ENCODE measurements around the gene GPR3. TPM values are rescaled to one million over a fixed set of nuclear protein-coding genes. Genes with fewer than 3 reads are reported as not detected.

The GPR3 gene
- total and polyA plus RNA-seq, 4 donors, result 0.51 to 1.8 (median 0.94) TPM

DNA sequence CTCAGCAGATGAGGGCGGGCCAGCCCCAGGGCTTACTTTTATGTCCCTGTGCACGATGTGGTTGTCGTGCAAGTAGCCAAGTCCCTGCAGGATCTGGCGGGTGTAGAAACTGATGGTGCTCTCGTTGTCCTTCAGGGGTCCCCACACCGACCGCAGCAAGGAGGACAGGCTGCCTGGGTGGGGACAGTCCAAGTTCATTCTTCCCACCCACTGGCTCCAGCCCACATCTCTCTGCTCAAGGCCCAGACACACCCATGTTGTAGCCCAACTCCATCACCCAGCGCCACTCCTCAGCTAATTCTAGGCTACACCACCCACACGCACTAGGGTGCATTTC is 32.6 kb upstream of the GPR3 start:
- DNase-seq (no peak), ATAC-seq (ENCODE audit: insufficient read depth, low FRiP score) (no peak)
- no peak overlapping the region for H3K4me3 ChIP-seq
- WGBS, 2 donors, result 63 to 75% methylated on average over 9 of the region's 9 CpGs
- H3K4me1 ChIP-seq (ENCODE audit: control insufficient read depth in 5 of 5, insufficient read depth in 5 of 5, low read length in 5 of 5), result peaks cover 0 to 9% (median 2%) of the 10 kb centered on the region in 5 donors
- H3K36me3 ChIP-seq (ENCODE audit: control insufficient read depth in 4 of 4, insufficient read depth in 4 of 4, low read length in 4 of 4), result peaks cover 4 to 89% (median 5%) of the 10 kb centered on the region in 4 donors
- H3K27me3 ChIP-seq (ENCODE audit: control insufficient read depth in 3 of 3, insufficient read depth in 3 of 3, low read length in 2 of 3), result peaks cover 0 to 2% (median 0%) of the 10 kb centered on the region in 3 donors
- H3K9ac ChIP-seq (ENCODE audit: insufficient read depth in 1 of 2, low read length in 2 of 2), result no peak overlapping the region
- H3K27ac ChIP-seq (ENCODE audit: low read depth in 1 of 2, low read length in 1 of 2), result no peak overlapping the region
- TF ChIP-seq, protein P1, sequence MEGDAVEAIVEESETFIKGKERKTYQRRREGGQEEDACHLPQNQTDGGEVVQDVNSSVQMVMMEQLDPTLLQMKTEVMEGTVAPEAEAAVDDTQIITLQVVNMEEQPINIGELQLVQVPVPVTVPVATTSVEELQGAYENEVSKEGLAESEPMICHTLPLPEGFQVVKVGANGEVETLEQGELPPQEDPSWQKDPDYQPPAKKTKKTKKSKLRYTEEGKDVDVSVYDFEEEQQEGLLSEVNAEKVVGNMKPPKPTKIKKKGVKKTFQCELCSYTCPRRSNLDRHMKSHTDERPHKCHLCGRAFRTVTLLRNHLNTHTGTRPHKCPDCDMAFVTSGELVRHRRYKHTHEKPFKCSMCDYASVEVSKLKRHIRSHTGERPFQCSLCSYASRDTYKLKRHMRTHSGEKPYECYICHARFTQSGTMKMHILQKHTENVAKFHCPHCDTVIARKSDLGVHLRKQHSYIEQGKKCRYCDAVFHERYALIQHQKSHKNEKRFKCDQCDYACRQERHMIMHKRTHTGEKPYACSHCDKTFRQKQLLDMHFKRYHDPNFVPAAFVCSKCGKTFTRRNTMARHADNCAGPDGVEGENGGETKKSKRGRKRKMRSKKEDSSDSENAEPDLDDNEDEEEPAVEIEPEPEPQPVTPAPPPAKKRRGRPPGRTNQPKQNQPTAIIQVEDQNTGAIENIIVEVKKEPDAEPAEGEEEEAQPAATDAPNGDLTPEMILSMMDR (IDR thresholded peaks at IDR 0.05; ENCODE audit: control extremely low read depth, extremely low read depth), result no peak
- H3K9me3 ChIP-seq (ENCODE audit: control insufficient read depth in 4 of 4, insufficient read depth in 3 of 4, low read length in 3 of 4), result no peaks in the 10 kb centered on the region

DNA sequence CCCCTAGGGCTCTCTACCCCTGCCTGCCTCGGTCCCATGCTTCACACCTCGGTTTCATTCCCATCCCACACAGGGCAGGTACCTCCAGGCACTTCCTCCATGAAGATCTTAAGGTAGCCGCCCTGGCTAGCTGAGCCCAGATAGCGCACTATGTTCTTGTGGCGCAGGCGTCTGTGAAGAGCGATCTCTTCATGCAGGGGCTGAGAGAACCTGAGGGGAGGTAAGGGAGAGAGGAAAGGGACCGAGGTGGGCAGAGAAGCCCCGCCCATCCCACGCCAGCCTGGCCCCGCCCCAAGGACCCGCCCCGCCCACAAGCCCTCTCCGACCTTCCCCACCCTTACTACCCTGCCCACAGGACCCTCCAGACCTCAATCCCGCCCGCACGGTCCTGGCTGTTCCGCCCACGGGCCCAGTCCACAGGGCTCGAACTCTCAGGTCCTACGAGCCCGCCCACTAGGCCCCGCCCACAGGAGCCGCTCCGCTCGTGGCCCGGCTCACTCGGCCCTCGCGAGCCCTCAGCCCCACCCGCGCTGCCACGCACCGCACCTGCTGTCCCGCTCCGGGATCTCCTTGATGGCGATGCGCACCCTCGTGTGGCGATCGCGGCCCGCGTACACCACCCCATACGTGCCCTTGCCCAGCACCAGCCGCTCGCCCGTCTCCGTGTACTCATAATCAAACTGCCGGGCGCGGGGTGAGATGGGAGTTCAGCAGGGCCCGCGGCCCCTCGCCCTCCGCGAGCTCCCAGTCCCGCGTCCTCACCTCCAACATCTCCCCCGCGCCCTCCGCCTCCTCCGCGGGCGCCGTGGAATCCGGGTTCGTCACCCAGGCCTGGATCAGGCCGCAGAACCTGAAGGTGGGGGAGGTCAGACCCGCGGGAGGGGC is 32.0 kb upstream of the GPR3 start:
- peaks cover 0 to 13% (median 9%) of the 10 kb centered on the region in 5 donors for H3K4me1 ChIP-seq (ENCODE audit: control insufficient read depth in 5 of 5, insufficient read depth in 5 of 5, low read length in 5 of 5)
- TF ChIP-seq, protein P1 (IDR thresholded peaks at IDR 0.05; ENCODE audit: control extremely low read depth, extremely low read depth), result no peak
- peaks cover 0 to 2% (median 0%) of the 10 kb centered on the region in 3 donors for H3K27me3 ChIP-seq (ENCODE audit: control insufficient read depth in 3 of 3, insufficient read depth in 3 of 3, low read length in 2 of 3)
- H3K36me3 ChIP-seq (ENCODE audit: control insufficient read depth in 4 of 4, insufficient read depth in 4 of 4, low read length in 4 of 4), result peaks cover 2 to 84% (median 4%) of the 10 kb centered on the region in 4 donors
- ATAC-seq (ENCODE audit: insufficient read depth, low FRiP score), result no peak
- no peak overlapping the region for H3K9ac ChIP-seq (ENCODE audit: insufficient read depth in 1 of 2, low read length in 2 of 2)
- DNase-seq, result no peak
- no peaks in the 10 kb centered on the region for H3K9me3 ChIP-seq (ENCODE audit: control insufficient read depth in 4 of 4, insufficient read depth in 3 of 4, low read length in 3 of 4)
- H3K27ac ChIP-seq (ENCODE audit: low read depth in 1 of 2, low read length in 1 of 2), result no peak overlapping the region
- WGBS, 2 donors, result 28 to 61% methylated on average over 63 to 71 of the region's 71 CpGs
- no peak overlapping the region for H3K4me3 ChIP-seq

DNA sequence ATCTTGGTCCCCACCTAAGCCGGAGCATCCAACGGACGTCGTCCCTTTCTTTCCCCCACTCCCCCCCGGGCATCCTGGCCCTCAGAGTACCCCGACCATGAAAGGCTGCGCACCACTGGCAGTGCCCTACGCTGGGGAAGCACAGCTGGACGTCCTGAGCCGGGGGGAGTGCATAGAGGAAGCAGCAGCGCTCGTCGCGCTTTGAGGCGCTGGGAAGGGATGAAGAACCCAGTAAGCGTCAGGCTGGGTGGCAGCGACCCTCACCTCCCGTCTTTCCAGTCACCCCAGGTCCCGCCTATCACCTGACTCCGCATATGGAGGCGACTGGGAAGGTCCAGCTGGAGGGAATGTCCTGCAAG is 31.4 kb upstream of the GPR3 start:
- WGBS, 2 donors, result 64 to 83% methylated on average over 21 of the region's 21 CpGs
- DNase-seq (no peak), ATAC-seq (ENCODE audit: insufficient read depth, low FRiP score) (no peak)
- Histone ChIP-seq H3K4me1 (ENCODE audit: control insufficient read depth in 5 of 5, insufficient read depth in 5 of 5, low read length in 5 of 5) (peaks cover 0 to 13% (median 10%) of the 10 kb centered on the region in 5 donors), H3K27me3 (ENCODE audit: control insufficient read depth in 3 of 3, insufficient read depth in 3 of 3, low read length in 2 of 3) (peaks cover 0 to 2% (median 0%) of the 10 kb centered on the region in 3 donors), H3K27ac (ENCODE audit: low read depth in 1 of 2, low read length in 1 of 2) (no peak overlapping the region), H3K9ac (ENCODE audit: insufficient read depth in 1 of 2, low read length in 2 of 2) (no peak overlapping the region), H3K9me3 (ENCODE audit: control insufficient read depth in 4 of 4, insufficient read depth in 3 of 4, low read length in 3 of 4) (no peaks in the 10 kb centered on the region), H3K36me3 (ENCODE audit: control insufficient read depth in 4 of 4, insufficient read depth in 4 of 4, low read length in 4 of 4) (peaks cover 0 to 78% (median 2%) of the 10 kb centered on the region in 4 donors), H3K4me3 (no peak overlapping the region)
- TF ChIP-seq, protein P1 (IDR thresholded peaks at IDR 0.05; ENCODE audit: control extremely low read depth, extremely low read depth), result no peak
